ENCODE results near the gene EMX1.

- TF ChIP-seq CTCF (conservative IDR thresholded peaks at IDR 0.05; ENCODE audit: low read length), result no peak
- no peak for TF ChIP-seq EZH2phosphoT487 (IDR thresholded peaks at IDR 0.05; ENCODE audit: borderline replicate concordance)
Measured at GRCh38 chr2:72895759-72896281, 21.5 kb upstream of the EMX1 start.
